ENCODE measurements around the gene NELFA. TPM values are rescaled to one million over a fixed set of nuclear protein-coding genes. Genes with fewer than 3 reads are reported as not detected.
A peak's percentile ranks its signal among the peaks of the same experiment; 100 is the strongest.

The NELFA gene
- total RNA-seq, 1 donor from 2014 or later: 55.2 TPM

GRCh38 chr4:1950369-1950768, 58.4 kb downstream of the NELFA start:
- Mint-ChIP-seq H3K4me3 (no peak overlapping the region), H3K4me1 (peaks cover 3% of the 10 kb centered on the region), H3K36me3 (ENCODE audit: low read depth) (peaks cover 8% of the 10 kb centered on the region), H3K27me3 (ENCODE audit: low read depth) (no peaks in the 10 kb centered on the region), H3K9me3 (no peaks in the 10 kb centered on the region), H3K27ac (ENCODE audit: unreplicated experiment) (no peak overlapping the region)
- no peak for DNase-seq (ENCODE audit: low read depth, low spot score)
- TF ChIP-seq, protein P1, sequence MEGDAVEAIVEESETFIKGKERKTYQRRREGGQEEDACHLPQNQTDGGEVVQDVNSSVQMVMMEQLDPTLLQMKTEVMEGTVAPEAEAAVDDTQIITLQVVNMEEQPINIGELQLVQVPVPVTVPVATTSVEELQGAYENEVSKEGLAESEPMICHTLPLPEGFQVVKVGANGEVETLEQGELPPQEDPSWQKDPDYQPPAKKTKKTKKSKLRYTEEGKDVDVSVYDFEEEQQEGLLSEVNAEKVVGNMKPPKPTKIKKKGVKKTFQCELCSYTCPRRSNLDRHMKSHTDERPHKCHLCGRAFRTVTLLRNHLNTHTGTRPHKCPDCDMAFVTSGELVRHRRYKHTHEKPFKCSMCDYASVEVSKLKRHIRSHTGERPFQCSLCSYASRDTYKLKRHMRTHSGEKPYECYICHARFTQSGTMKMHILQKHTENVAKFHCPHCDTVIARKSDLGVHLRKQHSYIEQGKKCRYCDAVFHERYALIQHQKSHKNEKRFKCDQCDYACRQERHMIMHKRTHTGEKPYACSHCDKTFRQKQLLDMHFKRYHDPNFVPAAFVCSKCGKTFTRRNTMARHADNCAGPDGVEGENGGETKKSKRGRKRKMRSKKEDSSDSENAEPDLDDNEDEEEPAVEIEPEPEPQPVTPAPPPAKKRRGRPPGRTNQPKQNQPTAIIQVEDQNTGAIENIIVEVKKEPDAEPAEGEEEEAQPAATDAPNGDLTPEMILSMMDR (conservative IDR thresholded peaks at IDR 0.05): no peak

DNA sequence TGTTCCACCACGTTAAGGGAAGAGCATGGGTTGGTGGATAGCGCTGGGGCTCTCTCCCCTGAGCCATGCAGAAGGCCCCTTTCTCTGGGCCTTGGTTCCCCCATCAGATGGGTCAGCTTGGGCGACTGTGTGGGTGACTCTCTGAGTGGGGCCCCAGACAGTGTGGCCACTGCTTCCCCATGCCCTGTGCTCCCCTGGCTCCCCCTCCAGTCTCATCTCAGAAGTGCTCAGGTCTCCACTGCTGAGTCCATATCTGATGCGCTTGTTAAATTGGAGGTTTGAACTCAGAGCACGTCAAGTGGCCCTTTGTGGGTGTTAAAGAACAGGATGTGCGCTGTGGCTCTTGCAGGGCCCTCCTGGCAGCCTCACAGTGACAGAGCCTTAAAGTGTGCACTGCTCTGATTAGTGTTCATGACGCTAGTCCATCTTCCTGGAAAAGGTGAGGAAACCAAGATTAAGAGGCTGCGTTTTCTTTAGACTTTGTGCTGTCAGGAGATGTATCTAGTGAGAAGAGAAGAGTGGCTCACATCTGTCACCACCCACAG, 59.8 kb downstream of the NELFA start:
- Mint-ChIP-seq H3K9me3 (no peaks in the 10 kb centered on the region), H3K4me1 (peaks cover 3% of the 10 kb centered on the region), H3K36me3 (ENCODE audit: low read depth) (peaks cover 7% of the 10 kb centered on the region), H3K27me3 (ENCODE audit: low read depth) (no peaks in the 10 kb centered on the region), H3K4me3 (no peak overlapping the region), H3K27ac (ENCODE audit: unreplicated experiment) (peak overlapping the region; percentile 12)
- no peak for DNase-seq (ENCODE audit: low read depth, low spot score)
- TF ChIP-seq, protein P1 (conservative IDR thresholded peaks at IDR 0.05): no peak

DNA sequence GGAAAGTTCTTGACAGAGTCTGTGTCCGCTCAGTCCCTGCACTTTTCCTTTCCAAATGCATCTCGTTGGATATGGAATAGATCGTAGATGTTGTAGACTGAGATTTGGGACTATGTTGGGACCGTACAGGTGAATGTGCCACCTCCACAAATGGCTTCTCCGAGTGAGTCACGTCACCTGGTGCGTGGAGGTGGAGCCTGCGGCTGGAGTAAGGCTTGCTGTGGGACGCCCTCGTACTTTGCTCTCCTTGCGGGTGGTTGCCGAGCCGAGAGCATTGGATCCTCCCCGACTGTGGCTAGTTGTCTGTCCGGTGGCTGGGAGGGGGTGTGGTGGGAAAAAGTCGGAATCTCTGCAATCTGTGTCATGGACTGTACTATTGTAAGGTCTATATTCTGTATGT, 60.5 kb downstream of the NELFA start:
- Mint-ChIP-seq H3K36me3 (ENCODE audit: low read depth) (peaks cover 10% of the 10 kb centered on the region), H3K4me3 (no peak overlapping the region), H3K27ac (ENCODE audit: unreplicated experiment) (no peak overlapping the region), H3K4me1 (peaks cover 3% of the 10 kb centered on the region), H3K9me3 (no peaks in the 10 kb centered on the region), H3K27me3 (ENCODE audit: low read depth) (no peaks in the 10 kb centered on the region)
- DNase-seq (ENCODE audit: low read depth, low spot score): no peak
- TF ChIP-seq, protein P1 (conservative IDR thresholded peaks at IDR 0.05): no peak

GRCh38 chr4:1945912-1946311, 62.9 kb downstream of the NELFA start:
- peaks cover 3% of the 10 kb centered on the region for H3K4me1 Mint-ChIP-seq
- H3K9me3 Mint-ChIP-seq: no peaks in the 10 kb centered on the region
- H3K4me3 Mint-ChIP-seq: no peak overlapping the region
- peaks cover 14% of the 10 kb centered on the region for H3K36me3 Mint-ChIP-seq (ENCODE audit: low read depth)
- TF ChIP-seq, protein P1 (conservative IDR thresholded peaks at IDR 0.05): no peak
- no peak for DNase-seq (ENCODE audit: low read depth, low spot score)
- no peaks in the 10 kb centered on the region for H3K27me3 Mint-ChIP-seq (ENCODE audit: low read depth)
- H3K27ac Mint-ChIP-seq (ENCODE audit: unreplicated experiment): no peak overlapping the region

DNA sequence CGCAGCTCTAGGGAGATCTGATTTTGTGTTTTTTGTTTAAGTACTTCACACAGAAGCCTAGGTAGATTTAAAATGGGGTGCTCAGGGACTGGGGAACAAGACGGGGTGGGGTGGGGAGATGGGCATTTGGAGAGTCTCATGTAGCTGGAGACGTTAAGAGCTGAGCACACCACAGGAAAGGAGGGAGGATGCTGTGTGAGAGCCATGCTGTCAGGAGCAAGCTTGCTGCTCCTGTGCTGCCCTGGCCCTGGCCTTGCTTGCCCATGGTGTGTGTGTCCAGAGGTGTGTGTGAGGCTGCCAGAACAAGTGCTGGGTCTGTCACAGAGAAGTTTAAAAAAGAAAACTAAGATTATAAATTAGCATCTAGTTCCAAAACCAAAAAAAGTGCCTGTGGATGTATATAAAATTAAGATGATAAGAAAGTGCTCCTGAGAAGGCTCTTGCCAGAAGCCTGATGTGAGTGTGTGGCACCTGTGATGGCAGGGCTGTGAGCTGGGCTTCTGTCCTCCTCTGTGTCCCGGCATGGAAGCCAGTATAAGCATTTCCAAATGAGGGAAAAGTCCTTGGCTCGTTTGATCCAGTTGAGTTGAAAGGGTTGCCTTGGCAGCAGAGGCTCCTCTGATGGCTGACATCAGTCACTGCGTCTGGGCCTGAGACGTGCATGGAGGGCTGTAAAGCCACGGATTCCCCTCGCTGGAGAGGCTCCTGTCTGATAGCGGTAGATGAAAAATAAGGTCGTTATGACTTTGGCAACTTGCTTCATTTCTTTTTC, 63.5 kb downstream of the NELFA start:
- H3K27ac Mint-ChIP-seq (ENCODE audit: unreplicated experiment): no peak overlapping the region
- no peak for DNase-seq (ENCODE audit: low read depth, low spot score)
- H3K4me3 Mint-ChIP-seq: no peak overlapping the region
- H3K4me1 Mint-ChIP-seq: peaks cover 3% of the 10 kb centered on the region
- no peaks in the 10 kb centered on the region for H3K27me3 Mint-ChIP-seq (ENCODE audit: low read depth)
- H3K36me3 Mint-ChIP-seq (ENCODE audit: low read depth): peaks cover 14% of the 10 kb centered on the region
- TF ChIP-seq, protein P1 (conservative IDR thresholded peaks at IDR 0.05): no peak
- H3K9me3 Mint-ChIP-seq: no peaks in the 10 kb centered on the region
